A673 (cell line): ENCODE data around the gene TRIM13.

Experiments used
- EZH2 ChIP-seq: fragments of 200-600 bp; sonication (generic); IDR thresholded peaks from 2 replicates; pipeline ENCODE4 v1.6.1; 2017; ENCODE audit warnings: borderline replicate concordance, low read depth, mild to moderate bottlenecking, mixed read lengths, antibody characterized with exemption, low read length; ENCODE audit not compliant: poor library complexity, severe bottlenecking
- TF ChIP-seq, protein P1 (sequence below): fragments of 300-800, 200-600 bp; sonication (generic); conservative IDR thresholded peaks from 2 replicates; pipeline ENCODE4 v1.5.1; 2017; ENCODE audit warnings: low read depth, mild to moderate bottlenecking, antibody characterized with exemption, low read length, moderate library complexity, mixed read lengths

DNA sequence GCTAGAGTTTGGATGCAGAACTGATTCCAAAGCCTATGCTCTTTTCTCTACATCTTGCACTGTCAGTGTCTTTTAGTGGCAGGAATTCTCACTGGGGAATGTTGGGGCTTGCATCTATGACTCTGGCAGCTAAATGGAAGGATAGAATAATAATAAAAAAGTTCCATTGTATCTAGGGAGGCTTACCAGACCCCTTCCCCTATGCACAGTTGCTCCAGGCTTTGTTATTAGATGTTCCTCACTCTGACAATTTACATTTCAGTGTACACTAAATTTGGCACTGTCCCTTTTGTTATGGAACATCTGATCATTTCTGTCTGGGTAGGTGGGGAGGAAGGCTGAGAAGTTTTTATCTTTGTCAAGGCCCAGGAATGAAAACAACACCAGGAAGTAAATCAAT lies 3.7 kb upstream of the TRIM13 start:
- TF ChIP-seq EZH2, result no peak
- TF ChIP-seq, protein P1, sequence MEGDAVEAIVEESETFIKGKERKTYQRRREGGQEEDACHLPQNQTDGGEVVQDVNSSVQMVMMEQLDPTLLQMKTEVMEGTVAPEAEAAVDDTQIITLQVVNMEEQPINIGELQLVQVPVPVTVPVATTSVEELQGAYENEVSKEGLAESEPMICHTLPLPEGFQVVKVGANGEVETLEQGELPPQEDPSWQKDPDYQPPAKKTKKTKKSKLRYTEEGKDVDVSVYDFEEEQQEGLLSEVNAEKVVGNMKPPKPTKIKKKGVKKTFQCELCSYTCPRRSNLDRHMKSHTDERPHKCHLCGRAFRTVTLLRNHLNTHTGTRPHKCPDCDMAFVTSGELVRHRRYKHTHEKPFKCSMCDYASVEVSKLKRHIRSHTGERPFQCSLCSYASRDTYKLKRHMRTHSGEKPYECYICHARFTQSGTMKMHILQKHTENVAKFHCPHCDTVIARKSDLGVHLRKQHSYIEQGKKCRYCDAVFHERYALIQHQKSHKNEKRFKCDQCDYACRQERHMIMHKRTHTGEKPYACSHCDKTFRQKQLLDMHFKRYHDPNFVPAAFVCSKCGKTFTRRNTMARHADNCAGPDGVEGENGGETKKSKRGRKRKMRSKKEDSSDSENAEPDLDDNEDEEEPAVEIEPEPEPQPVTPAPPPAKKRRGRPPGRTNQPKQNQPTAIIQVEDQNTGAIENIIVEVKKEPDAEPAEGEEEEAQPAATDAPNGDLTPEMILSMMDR, result no peak
